Right cardiac atrium (tissue), 5 donors: ENCODE data around the gene RNF10. TPM values are rescaled to one million over a fixed set of nuclear protein-coding genes. Genes with fewer than 3 reads are reported as not detected.

ENCODE experiments used
- ATAC-seq, 2 donors: fragments of 200-7000 bp; cut with Tn5 transposase; one replicate each; pipeline versions ENCODE4 v1.8.0 to v1.9.1; 2020; ENCODE audit warnings: moderate library complexity in 2 of 2, mild to moderate bottlenecking in 1 of 2
- DNase-seq, 3 donors: peaks; one replicate each; pipeline ENCODE4 v3.0.0-alpha.2; 2020
- H3K27ac ChIP-seq: one replicate; pipeline ENCODE4 v1.5.1; 2013; ENCODE audit warnings: mild to moderate bottlenecking, low read length, control low read depth, moderate library complexity
- H3K27me3 ChIP-seq: one replicate; pipeline ENCODE4 v1.6.1; 2013; ENCODE audit not compliant: control insufficient read depth, insufficient read depth
- H3K4me1 ChIP-seq: one replicate; pipeline ENCODE4 v1.6.1; 2013; ENCODE audit warnings: low read length; ENCODE audit not compliant: control insufficient read depth, insufficient read depth
- H3K4me3 ChIP-seq: one replicate; pipeline ENCODE4 v1.5.1; 2013; ENCODE audit warnings: low read length, control low read depth
- H3K9me3 ChIP-seq: one replicate; pipeline ENCODE4 v1.6.1; 2013; ENCODE audit warnings: low read length; ENCODE audit not compliant: control insufficient read depth
- WGBS: extraction: QIAGEN DNeasy Blood & Tissue Kit; methylation state at CpG from one replicate; pipeline ENCODE4 v1.1.7; 2013; 5-methylcytosine and 5-hydroxymethylcytosine counted together
- intact Hi-C, 4 donors: fragments of 100-400 bp; cut with DNase I; formaldehyde crosslinking; loops; one replicate each; pipeline versions ENCODE4 v1.11.0 to v1.14.0; 2022 to 2023
- polyA plus RNA-seq: library from polyadenylated mRNA; stranded (reverse); fragments of 200-250 nt; gene quantifications from one replicate; pipeline ENCODE4 v1.2.3, GENCODE V29; 2013
- total RNA-seq, 4 donors: library from RNA; stranded (reverse); fragmentation: NEBNext Ultra II Directional; extraction: Animal tissue kit (Norgen Biotek cat#: 25700); gene quantifications; one replicate each; pipeline ENCODE4 v1.2.1, GENCODE V29; 2021
- donor health status: healthy with polysubstance abuse.
- donor health status: DM: no; HTN: yes; CAD: no.
- donor health status: DM: no; HTN: no; CAD: no.
- donor health status: DM: no; HTN: yes; CAD: no; lungs with severe emphysema.
- donor health status: DM: yes; HTN: yes; CAD: no.

Gene RNF10
- total and polyA plus RNA-seq, 5 donors = 235 to 281 (median 238) TPM

DNA sequence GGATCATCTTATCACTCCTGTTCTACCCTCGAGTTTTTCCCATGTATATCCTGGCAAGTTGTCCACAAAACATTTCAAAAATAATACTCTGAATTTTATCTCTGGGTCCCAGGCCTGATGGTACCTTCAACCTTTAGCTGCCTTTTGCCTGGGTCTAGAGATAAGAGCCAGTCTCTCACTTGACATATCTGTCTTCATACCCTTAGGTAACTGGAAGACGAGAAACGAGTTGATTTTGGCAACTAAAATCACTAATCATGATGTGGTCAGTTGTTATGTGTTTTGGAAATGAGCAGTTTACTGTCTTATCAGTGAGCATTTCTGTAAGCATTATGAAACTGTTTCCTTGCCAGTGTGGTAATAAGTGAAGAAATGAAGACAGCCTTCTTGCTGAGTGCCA is 6.3 kb downstream of the RNF10 start:
- intact Hi-C loops = no loop called here
- H3K4me3 ChIP-seq = no peak overlapping the region
- H3K27ac ChIP-seq = peak overlapping the region; percentile 86
- WGBS = 7% methylated on average over 3 of the region's 3 CpGs
- no peaks in the 10 kb centered on the region for H3K9me3 ChIP-seq
- no peak for DNase-seq
- H3K4me1 ChIP-seq = peaks cover 17% of the 10 kb centered on the region
- no peaks in the 10 kb centered on the region for H3K27me3 ChIP-seq
- ATAC-seq = peak; percentile 62 to 70

- Histone ChIP-seq H3K27me3 (no peaks in the 10 kb centered on the region), H3K4me3 (no peak overlapping the region), H3K4me1 (peaks cover 17% of the 10 kb centered on the region), H3K27ac (no peak overlapping the region), H3K9me3 (no peaks in the 10 kb centered on the region)
- intact Hi-C loops = no loop called here
- WGBS = 96% methylated on average over 5 of the region's 5 CpGs
- DNase-seq = no peak
- ATAC-seq = no peak
These were observed 8.0 kb downstream of the RNF10 start for GRCh38 chr12:120542166-120542565.

DNA sequence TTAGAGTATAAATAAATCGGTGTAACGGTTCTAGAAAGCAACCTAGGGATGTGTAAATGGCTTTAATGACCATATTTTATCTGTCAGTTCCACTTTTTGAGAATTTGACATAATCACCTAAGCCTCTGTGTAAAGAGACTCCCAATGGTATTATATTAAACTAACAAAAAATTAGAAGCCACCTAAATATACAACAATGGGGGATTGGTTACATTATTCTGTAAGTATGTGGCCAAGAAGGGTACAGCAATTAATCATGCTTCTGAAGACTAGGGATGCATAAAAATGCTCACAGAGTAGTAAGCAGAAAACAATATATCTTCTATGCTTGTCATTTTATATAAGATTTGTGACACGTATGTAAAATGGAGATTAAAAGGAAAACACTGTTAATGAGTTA is 10.5 kb downstream of the RNF10 start:
- Histone ChIP-seq H3K4me3 (no peak overlapping the region), H3K4me1 (peaks cover 14% of the 10 kb centered on the region)
- WGBS = 85% methylated on average over 3 of the region's 3 CpGs

DNA sequence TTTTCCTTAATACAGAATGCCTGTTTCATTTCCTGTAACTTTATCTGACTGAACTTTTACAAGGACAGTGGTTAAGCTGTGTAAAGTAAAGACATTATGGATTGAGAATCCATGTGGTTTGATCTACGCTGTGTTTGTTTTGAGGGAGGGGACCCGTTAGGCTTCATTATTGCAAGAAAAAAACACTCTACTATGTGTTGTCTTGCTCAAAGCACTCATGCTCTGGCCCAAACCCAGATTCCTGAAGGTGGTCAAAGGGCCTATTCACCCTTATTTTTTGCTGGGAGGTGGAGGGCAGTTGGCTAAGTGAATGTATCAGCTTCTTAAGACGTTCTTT is 11.9 kb downstream of the RNF10 start:
- no peak for ATAC-seq
- no peak for DNase-seq
- Histone ChIP-seq H3K4me1 (peaks cover 15% of the 10 kb centered on the region), H3K27me3 (no peaks in the 10 kb centered on the region), H3K4me3 (no peak overlapping the region), H3K9me3 (no peaks in the 10 kb centered on the region), H3K27ac (peak overlapping the region; percentile 16)
- intact Hi-C loops = no loop called here
- 76% methylated on average over 3 of the region's 3 CpGs for WGBS

More for the DNA sequence above, 10.5 kb downstream of the RNF10 start:
- Histone ChIP-seq H3K27me3 (no peaks in the 10 kb centered on the region), H3K27ac (no peak overlapping the region), H3K9me3 (no peaks in the 10 kb centered on the region)
- intact Hi-C loops = no loop called here
- ATAC-seq = no peak
- no peak for DNase-seq

DNA sequence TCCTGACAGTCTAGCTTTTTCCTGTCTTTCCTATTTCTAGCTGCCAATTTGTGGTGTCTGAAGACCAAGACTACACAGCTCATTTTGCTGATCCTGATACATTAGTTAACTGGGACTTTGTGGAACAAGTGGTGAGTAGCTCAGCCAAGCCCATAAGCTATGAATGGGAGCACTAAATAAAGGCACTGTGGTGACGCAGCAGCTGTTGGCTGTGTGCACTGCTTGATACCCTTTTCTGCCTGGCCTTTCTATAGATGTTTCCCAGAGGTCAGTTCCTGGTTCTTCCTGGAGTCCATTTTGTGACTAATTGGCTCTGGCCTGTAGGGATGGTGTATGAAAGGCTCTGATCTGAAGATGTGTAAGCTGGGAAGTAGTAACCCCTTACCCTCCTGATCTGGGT is 20.5 kb downstream of the RNF10 start:
- Histone ChIP-seq H3K9me3 (no peaks in the 10 kb centered on the region), H3K27ac (peak overlapping the region; percentile 56), H3K4me3 (no peak overlapping the region), H3K27me3 (no peaks in the 10 kb centered on the region), H3K4me1 (peaks cover 10% of the 10 kb centered on the region)
- DNase-seq (no peak), ATAC-seq (peak in 1 of 2 donors; percentile 58)
- intact Hi-C loops = no loop called here
- 61% methylated on average over 1 of the region's 1 CpG for WGBS

DNA sequence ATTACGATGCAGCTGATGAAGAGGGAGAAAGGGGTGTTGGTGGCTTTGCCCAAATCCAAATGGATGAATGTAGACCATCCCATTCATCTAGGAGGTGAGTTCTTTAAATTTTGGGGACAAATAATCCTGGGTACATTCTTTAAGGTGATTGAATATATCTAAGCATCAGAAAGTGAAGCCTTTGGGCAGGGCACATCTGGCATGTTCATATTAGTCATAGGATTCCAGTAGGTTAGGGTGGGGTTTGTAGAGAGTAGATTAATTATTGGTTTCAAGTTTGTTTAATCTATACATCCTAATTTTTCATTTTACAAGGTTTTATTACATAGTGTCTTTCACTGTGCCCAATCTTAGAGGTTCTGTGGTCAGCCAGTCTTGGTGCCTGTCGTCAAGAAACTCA is 23.4 kb downstream of the RNF10 start:
- Histone ChIP-seq H3K4me1 (peaks cover 7% of the 10 kb centered on the region), H3K27me3 (no peaks in the 10 kb centered on the region), H3K9me3 (no peaks in the 10 kb centered on the region), H3K27ac (no peak overlapping the region), H3K4me3 (no peak overlapping the region)
- no peak for DNase-seq
- intact Hi-C loops = no loop called here
- 94% methylated on average over 2 of the region's 2 CpGs for WGBS
- ATAC-seq = no peak

DNA sequence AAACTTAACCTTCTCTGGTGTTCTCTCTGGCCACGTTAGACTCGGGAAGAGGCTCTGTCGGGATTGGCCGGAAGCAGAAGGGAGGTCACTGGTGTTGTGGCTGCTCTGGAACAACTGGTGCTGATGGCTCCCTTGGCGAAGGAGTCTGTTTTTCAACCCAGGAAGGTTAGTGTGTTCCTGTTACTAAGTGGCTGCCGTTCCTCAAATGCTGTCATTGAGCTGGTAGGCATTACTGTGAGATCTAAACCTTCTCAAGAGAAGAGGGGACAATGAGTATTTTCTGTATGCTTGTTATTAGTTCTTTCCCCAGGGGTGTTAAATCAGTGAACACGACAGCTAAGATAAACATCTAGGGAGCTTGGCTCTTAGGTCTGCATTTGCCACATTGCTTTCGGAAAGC is 28.8 kb downstream of the RNF10 start:
- peak overlapping the region; percentile 84 for H3K27ac ChIP-seq
- intact Hi-C loops = no loop called here
- 64% methylated on average over 8 of the region's 8 CpGs for WGBS
- H3K9me3 ChIP-seq = no peaks in the 10 kb centered on the region
- DNase-seq = peak in 1 of 3 donors; percentile 64
- peak; percentile 81 for ATAC-seq
- H3K4me3 ChIP-seq = no peak overlapping the region
- no peaks in the 10 kb centered on the region for H3K27me3 ChIP-seq
- H3K4me1 ChIP-seq = no peaks in the 10 kb centered on the region

- H3K27me3 ChIP-seq = no peaks in the 10 kb centered on the region
- no peaks in the 10 kb centered on the region for H3K4me1 ChIP-seq
- no peak overlapping the region for H3K4me3 ChIP-seq
- intact Hi-C loops = no loop called here
- 93% methylated on average over 11 of the region's 11 CpGs for WGBS
- H3K27ac ChIP-seq = peak overlapping the region; percentile 84
- ATAC-seq (peak; percentile 17 to 23), DNase-seq (no peak)
- no peaks in the 10 kb centered on the region for H3K9me3 ChIP-seq
These were observed 29.3 kb downstream of the RNF10 start for GRCh38 chr12:120563495-120563894.

DNA sequence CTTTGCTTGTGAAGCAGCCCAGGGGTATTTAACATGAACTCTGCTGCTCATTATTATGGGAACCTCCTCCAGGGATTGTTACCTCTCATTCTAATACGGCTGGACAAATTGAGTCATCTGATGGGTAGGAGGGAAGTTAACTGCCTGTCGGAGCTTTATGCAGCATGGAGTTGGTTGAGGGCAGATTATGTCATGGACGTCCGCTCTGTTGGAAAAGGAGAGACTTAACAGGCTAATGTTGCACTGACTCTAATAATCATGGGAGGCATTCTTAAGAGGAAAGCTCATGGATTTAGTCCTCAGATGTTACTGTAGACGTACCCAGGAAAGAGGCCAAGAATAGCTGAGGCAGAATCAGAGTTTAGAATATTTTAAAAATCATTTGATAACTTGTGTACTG is 37.1 kb downstream of the RNF10 start:
- DNase-seq = no peak
- intact Hi-C loops = no loop called here
- H3K27me3 ChIP-seq = no peaks in the 10 kb centered on the region
- ATAC-seq = no peak
- 45% methylated on average over 5 of the region's 5 CpGs for WGBS
- H3K4me3 ChIP-seq = no peak overlapping the region
- H3K27ac ChIP-seq = no peak overlapping the region
- peaks cover 1% of the 10 kb centered on the region for H3K4me1 ChIP-seq
- no peaks in the 10 kb centered on the region for H3K9me3 ChIP-seq

DNA sequence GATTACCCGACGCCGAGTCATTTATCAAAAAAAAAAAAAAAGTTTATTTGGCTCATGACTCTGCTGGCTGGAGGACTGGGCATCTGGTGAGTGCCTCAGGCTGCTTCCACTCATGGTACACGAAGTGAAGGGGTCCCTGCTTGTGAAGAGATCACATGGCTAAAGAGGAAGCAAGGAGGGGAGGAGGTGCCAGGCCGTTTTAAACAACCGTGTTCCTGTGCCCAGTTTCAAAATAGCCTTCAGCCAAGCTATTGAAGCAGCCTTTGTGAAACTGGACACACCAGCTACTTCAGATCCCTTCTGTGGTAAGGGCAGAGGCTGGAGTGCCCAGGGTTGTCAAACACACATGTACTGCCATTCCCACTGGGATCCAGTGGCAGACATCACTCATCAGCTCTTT is 39.4 kb downstream of the RNF10 start:
- peaks cover 1% of the 10 kb centered on the region for H3K4me1 ChIP-seq
- 55% methylated on average over 6 of the region's 6 CpGs for WGBS
- no peak overlapping the region for H3K4me3 ChIP-seq
- intact Hi-C loops = no loop called here
- DNase-seq (no peak), ATAC-seq (peak; percentile 14 to 36)
- H3K27me3 ChIP-seq = no peaks in the 10 kb centered on the region
- H3K27ac ChIP-seq = peak overlapping the region; percentile 42
- H3K9me3 ChIP-seq = no peaks in the 10 kb centered on the region

- Histone ChIP-seq H3K27ac (peak overlapping the region; percentile 42), H3K4me3 (no peak overlapping the region), H3K27me3 (no peaks in the 10 kb centered on the region), H3K4me1 (peaks cover 1% of the 10 kb centered on the region), H3K9me3 (no peaks in the 10 kb centered on the region)
- DNase-seq = no peak
- 89% methylated on average over 2 of the region's 2 CpGs for WGBS
- no peak for ATAC-seq
- intact Hi-C loops = no loop called here
These were observed 40.0 kb downstream of the RNF10 start for GRCh38 chr12:120574106-120574505.

DNA sequence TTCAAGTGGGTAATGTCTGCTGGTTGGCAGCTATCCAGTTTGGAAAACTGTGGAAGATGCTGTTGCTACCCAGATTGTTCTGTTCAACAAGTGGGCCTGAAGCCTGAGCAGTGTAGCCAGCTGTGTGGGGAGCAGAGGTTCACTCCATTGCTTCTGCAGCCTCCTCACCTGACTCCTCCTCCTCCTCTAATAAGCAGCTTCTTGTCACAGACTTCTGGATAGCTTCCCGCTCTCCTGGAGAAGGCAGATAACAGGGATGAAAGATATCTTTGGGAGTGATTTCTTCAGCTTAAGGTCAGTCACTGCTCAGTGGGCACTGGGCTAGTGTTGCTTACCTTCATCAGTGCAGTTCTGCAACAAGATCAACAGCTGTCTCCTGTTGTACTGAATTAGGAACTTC is 45.0 kb downstream of the RNF10 start:
- H3K27ac ChIP-seq = no peak overlapping the region
- H3K27me3 ChIP-seq = no peaks in the 10 kb centered on the region
- no peak overlapping the region for H3K4me3 ChIP-seq
- no peaks in the 10 kb centered on the region for H3K4me1 ChIP-seq
- no peak for DNase-seq
- 47% methylated on average over 1 of the region's 1 CpG for WGBS
- no peaks in the 10 kb centered on the region for H3K9me3 ChIP-seq
- no peak for ATAC-seq
- intact Hi-C loops = no loop called here
